Astrocyte of the cerebellum (primary cell): ENCODE results near the gene MAML2.

Source experiments
- DNase-seq: peaks from one replicate; pipeline ENCODE4 v3.0.0-alpha.2; 2011; ENCODE audit warnings: low read depth
- H3K4me3 ChIP-seq: 2 replicates; pipeline ENCODE4 v1.5.1; 2011; ENCODE audit warnings: mild to moderate bottlenecking, low read depth, low read length, moderate library complexity
- in situ Hi-C: cut with HindIII; loops from 2 replicates; pipeline ENCODE4 v1.10.0; 2017; ENCODE audit warnings: low sequenced_read_pairs
- TF ChIP-seq, protein P1 (sequence below): IDR thresholded peaks from 2 replicates; pipeline ENCODE4 v1.5.1; 2012; ENCODE audit warnings: low read length, low read depth, moderate library complexity, mild to moderate bottlenecking; ENCODE audit errors: missing control alignments

The MAML2 gene

GRCh38 chr11:95977534-95978174 lies 365.3 kb downstream of the MAML2 start:
- DNase-seq = no peak
- TF ChIP-seq, protein P1, sequence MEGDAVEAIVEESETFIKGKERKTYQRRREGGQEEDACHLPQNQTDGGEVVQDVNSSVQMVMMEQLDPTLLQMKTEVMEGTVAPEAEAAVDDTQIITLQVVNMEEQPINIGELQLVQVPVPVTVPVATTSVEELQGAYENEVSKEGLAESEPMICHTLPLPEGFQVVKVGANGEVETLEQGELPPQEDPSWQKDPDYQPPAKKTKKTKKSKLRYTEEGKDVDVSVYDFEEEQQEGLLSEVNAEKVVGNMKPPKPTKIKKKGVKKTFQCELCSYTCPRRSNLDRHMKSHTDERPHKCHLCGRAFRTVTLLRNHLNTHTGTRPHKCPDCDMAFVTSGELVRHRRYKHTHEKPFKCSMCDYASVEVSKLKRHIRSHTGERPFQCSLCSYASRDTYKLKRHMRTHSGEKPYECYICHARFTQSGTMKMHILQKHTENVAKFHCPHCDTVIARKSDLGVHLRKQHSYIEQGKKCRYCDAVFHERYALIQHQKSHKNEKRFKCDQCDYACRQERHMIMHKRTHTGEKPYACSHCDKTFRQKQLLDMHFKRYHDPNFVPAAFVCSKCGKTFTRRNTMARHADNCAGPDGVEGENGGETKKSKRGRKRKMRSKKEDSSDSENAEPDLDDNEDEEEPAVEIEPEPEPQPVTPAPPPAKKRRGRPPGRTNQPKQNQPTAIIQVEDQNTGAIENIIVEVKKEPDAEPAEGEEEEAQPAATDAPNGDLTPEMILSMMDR = no peak
- no peak overlapping the region for H3K4me3 ChIP-seq
- in situ Hi-C loops = no loop called here

DNA sequence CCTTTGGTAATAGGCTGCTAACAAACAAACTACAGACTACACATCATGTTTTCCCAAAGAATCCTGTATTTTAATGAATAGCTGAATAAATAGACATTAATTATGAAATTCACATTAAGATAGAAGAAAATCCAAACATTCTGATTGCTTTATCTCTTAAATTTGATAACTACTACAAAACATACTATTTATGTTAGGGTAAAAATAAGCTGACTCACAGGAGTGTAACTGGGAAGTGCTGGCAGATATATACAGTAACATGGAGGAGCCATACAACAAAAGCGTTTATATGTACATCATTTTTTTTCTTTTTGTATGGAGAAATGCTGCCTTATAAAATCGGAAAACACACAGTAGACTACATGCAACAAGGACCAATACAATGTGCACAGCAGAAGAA lies 366.4 kb downstream of the MAML2 start:
- DNase-seq = no peak
- H3K4me3 ChIP-seq = no peak overlapping the region
- TF ChIP-seq, protein P1 = no peak
- in situ Hi-C loops = no loop called here

DNA sequence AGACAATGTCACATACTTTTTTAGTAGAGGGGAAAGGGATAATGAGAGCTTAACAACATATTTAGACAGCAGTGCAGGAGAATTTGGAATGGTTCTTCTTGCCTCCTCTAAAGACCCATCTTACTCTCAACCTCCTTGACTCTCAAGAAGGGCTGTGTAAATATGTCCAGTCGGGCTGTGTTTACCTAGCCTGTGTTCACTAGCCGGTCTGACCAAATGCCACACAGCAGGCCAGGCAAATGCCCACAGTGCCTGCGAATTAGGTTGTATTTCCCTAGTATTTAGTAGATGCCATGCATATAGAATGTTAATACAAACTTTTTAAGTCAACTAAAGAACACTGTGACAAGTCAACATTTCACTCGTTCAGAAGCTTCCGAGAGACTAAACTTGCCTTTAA lies 367.7 kb downstream of the MAML2 start:
- TF ChIP-seq, protein P1 = no peak
- H3K4me3 ChIP-seq = no peak overlapping the region
- no peak for DNase-seq
- in situ Hi-C loops = no loop called here

DNA sequence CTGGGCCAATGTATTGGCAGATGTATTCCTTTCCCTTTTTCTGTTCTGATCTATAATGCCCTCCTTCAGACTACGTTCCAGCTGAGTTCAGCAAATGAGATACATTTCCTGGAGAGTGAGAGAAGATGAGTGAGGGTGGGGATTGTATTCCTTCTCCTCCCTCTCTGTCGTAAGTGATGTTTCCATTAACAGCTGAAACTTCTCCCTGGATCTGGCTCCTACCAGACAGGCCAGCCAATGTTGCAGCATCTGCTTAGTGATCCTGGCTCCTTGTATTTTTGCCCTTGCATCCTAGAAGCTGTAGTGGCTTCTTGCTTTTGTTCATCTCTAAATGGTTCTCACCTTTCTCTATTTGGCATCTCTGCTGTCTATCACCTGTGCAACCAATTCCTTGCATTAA lies 370.9 kb downstream of the MAML2 start:
- H3K4me3 ChIP-seq = no peak overlapping the region
- in situ Hi-C loops = no loop called here

DNA sequence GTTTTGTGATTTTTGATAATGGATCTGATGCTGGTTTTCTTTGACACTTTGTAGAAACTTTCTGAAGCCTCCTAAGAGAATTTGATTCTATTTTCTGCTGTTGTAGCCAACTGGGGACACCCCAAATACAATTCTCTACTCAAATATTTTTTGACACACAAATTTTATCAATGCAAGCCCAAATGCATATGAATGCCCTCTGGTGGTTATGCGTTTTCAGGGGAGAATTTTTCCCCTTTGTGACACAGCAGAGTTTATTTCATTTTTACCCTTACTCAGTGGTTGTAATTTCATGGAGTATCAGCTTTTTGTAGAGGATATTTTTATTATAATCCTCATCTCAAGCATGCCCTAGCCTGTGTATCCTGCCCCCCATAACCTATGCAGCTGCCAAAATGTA lies 374.4 kb downstream of the MAML2 start:
- DNase-seq = no peak
- in situ Hi-C loops = no loop called here
- H3K4me3 ChIP-seq = no peak overlapping the region
- TF ChIP-seq, protein P1 = peak; percentile 46

More for the DNA sequence above, 370.9 kb downstream of the MAML2 start:
- DNase-seq = no peak
- TF ChIP-seq, protein P1 = no peak

DNA sequence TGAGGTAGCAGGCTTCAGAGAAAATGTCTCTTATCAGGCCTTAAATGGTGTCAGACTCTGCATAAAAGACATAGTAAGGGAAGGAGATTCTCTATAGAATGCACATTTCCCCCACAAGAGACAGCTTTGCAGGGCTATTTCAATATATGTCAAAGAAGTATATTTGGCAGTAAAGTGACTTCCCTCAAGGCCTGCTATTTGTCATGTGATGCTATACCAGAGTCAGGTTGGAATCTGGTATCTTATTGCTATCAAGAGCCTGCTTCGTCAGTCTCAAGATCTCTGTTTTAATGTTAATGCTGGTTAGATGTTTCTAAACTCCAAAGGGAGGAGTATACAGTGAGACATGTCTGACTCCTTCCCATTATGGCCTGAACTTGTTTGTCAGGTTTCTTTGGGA lies 378.7 kb downstream of the MAML2 start:
- in situ Hi-C loops = no loop called here
- DNase-seq = no peak
- TF ChIP-seq, protein P1 = no peak
- no peak overlapping the region for H3K4me3 ChIP-seq
